HG02759 (cell line): ENCODE results near the gene GPRC5B.

Experiments
- ATAC-seq: cut with Tn5 transposase; IDR thresholded peaks from one replicate; pipeline ENCODE4 v1.9.1; 2021; ENCODE audit warnings: mild to moderate bottlenecking, moderate library complexity; ENCODE audit not compliant: unreplicated experiment

Gene GPRC5B

DNA sequence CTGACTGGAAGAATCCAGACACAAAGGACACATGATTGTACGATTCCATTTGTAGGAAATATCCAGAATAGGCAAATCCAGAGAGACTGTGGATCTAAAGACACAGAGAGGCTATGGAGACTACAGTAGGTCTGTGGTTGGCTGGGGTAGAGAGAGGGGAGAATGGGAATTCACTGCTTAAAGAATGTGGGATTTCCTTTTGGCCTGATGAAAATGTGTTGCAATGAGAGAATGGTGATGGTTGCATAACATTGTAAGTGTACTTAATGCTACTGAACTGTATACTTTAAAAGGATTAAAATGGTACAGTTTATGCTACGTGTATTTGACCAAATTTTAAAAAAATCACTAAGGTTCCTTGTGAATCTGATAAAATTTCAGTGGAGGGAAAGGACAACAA is 62.1 kb downstream of the GPRC5B start:
- ATAC-seq, result no peak

- no peak for ATAC-seq
Observed at GRCh38 chr16:19817875-19818274, 66.8 kb downstream of the GPRC5B start.

DNA sequence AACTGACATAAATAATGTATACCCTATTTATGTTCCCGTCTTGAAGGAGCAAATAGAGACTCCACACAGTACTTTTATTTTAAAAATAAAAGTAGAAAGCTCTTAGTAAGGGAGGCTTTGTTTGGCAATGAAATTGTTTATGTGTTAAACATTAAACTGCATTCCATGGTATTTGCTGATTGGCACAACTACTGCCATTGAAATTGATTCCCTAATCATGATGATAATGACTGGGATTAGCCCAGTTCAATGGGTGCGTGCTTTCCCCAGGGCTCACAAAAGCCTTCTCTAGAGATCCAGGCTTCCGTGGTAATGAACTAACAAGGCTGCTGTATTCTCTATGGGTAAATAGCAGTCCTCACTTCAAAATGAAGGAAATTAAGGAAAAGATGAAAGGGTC is 67.5 kb downstream of the GPRC5B start:
- no peak for ATAC-seq

- no peak for ATAC-seq
Observed at GRCh38 chr16:19815418-19815817, 69.2 kb downstream of the GPRC5B start.

GRCh38 chr16:19812986-19813385 is 71.7 kb downstream of the GPRC5B start:
- no peak for ATAC-seq

GRCh38 chr16:19810817-19811731 is 73.6 kb downstream of the GPRC5B start:
- ATAC-seq, result no peak

DNA sequence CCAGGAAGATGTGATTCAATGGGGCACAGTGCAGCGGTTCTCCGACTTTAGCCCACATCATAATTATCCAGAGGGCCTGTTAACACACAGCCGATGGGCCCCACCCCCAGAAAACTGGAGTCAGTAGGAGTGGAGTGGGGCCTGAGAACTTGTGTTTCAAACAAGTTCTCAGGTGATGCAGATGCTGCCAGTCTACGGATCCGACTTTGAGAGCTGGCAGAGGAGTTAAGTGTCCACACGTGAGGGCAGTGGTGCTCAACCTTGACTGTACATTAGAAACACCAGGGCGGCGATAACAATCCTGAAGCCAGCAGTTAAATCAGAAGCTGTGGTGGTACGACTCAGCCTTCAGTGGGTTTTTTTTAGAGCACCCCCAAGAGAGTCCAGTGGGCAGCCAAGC is 75.0 kb downstream of the GPRC5B start:
- no peak for ATAC-seq

DNA sequence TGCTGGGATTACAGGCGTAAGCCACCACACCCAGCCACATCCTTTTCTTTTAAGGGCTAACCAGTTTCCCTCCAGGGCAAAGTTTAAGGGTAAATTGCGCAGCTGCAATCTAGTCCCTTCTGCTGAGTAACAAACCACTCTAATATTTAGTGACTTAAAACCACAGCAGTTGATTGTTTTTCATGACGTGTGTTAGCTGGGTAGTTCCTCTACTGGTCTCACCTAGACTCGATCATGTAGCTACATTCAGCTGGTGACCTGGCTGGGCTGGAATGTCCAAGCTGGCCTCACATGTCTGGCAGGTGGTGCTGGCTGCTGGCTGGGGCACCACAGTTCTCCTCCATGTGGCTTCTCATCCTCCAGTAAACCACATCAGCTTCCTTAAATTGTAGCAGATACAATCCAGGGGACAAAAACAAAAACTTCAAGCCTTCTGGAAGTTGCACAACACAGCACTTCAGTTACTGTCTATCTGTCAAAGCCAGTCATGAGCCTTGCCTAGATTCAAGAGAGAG is 75.5 kb downstream of the GPRC5B start:
- no peak for ATAC-seq

DNA sequence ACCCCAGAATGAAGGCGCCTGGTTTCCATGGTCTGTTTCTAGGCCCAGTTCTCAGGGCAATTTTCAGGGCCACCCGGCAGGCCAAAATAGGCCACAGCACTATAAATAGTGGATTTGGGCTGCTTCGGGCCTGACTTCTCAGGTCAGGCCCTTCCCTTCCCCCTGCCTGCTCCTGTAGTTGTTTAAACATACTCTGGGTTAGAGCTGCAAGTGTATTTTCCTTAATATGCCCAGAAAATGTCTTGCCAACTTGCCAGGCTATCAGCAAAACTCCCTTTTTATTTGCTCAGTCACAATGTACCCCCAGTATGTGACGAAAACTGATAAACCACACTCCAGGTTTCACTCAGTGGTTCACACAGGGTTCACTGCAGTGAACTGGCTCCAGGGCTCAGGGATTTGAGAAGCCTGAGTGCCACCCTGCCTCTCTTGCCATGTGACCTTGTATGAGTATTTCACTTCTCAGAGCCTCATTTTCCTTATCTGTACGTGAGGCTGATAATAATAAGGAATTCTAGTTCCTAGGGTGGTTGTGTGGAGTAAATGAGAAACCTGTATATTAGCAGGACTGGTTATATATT is 76.5 kb downstream of the GPRC5B start:
- peak; percentile 92 for ATAC-seq
